GM23248 (cell line): ENCODE results near the gene CYTH4. TPM values are rescaled to one million over a fixed set of nuclear protein-coding genes. Genes with fewer than 3 reads are reported as not detected.

Experiments
- DNase-seq: peaks from one replicate; pipeline ENCODE4 v3.0.0-alpha.2; 2015
- H2AFZ ChIP-seq: fragments of 200-600 bp; sonication (generic); 2 replicates; pipeline ENCODE4 v1.6.1; 2016; ENCODE audit warnings: antibody characterized with exemption
- H3F3A ChIP-seq: fragments of 200-600 bp; sonication (generic); 2 replicates; pipeline ENCODE4 v1.6.1; 2016; ENCODE audit warnings: mild to moderate bottlenecking, antibody characterized with exemption, mixed run types; ENCODE audit not compliant: insufficient read depth
- H3K27ac ChIP-seq: fragments of 200-600 bp; sonication (generic); 2 replicates; pipeline ENCODE4 v1.5.1; 2016; ENCODE audit warnings: mild to moderate bottlenecking
- H3K27me3 ChIP-seq: fragments of 200-600 bp; sonication (generic); replicated peaks from 2 replicates; pipeline ENCODE4 v1.6.1; 2016; ENCODE audit warnings: mild to moderate bottlenecking; ENCODE audit not compliant: insufficient read depth
- H3K36me3 ChIP-seq: fragments of 200-600 bp; sonication (generic); 2 replicates; pipeline ENCODE4 v1.6.1; 2016; ENCODE audit warnings: low read depth, mild to moderate bottlenecking
- H3K4me1 ChIP-seq: fragments of 200-600 bp; sonication (generic); 2 replicates; pipeline ENCODE4 v1.6.1; 2016; ENCODE audit warnings: mild to moderate bottlenecking; ENCODE audit not compliant: insufficient read depth
- H3K4me2 ChIP-seq: fragments of 200-600 bp; sonication (generic); one replicate; pipeline ENCODE4 v1.6.1; 2016; ENCODE audit warnings: mild to moderate bottlenecking; ENCODE audit not compliant: unreplicated experiment
- H3K4me3 ChIP-seq: fragments of 200-600 bp; sonication (generic); 2 replicates; pipeline ENCODE4 v1.5.1; 2016; ENCODE audit warnings: mild to moderate bottlenecking
- H3K79me2 ChIP-seq: fragments of 200-600 bp; sonication (generic); 2 replicates; pipeline ENCODE4 v1.6.1; 2016; ENCODE audit warnings: mild to moderate bottlenecking; ENCODE audit not compliant: insufficient read depth
- H3K9ac ChIP-seq: fragments of 200-600 bp; sonication (generic); 2 replicates; pipeline ENCODE4 v1.6.1; 2016; ENCODE audit warnings: mild to moderate bottlenecking
- H3K9me2 ChIP-seq: fragments of 200-600 bp; sonication (generic); 2 replicates; pipeline ENCODE4 v1.6.1; 2016; ENCODE audit warnings: mixed run types, mild to moderate bottlenecking, moderate library complexity; ENCODE audit not compliant: insufficient read depth
- H3K9me3 ChIP-seq: fragments of 200-600 bp; sonication (generic); one replicate; pipeline ENCODE4 v1.6.1; 2017; ENCODE audit warnings: low read depth
- H4K20me1 ChIP-seq: fragments of 200-600 bp; sonication (generic); 2 replicates; pipeline ENCODE4 v1.6.0; 2016; ENCODE audit not compliant: insufficient read depth
- EZH2 ChIP-seq: fragments of 200-600 bp; sonication (generic); IDR thresholded peaks from 2 replicates; pipeline ENCODE4 v1.6.1; 2018; ENCODE audit warnings: antibody characterized with exemption, mild to moderate bottlenecking; ENCODE audit not compliant: insufficient read depth, poor library complexity, severe bottlenecking
- EZH2phosphoT487 ChIP-seq: fragments of 200-600 bp; sonication (generic); IDR thresholded peaks from 2 replicates; pipeline ENCODE4 v1.6.1; 2018; ENCODE audit warnings: antibody characterized with exemption, moderate library complexity, mild to moderate bottlenecking, low read depth; ENCODE audit not compliant: insufficient read depth
- WGBS, 2 experiments: methylation state at CpG; one replicate each; pipeline ENCODE4 v1.1.6; 2015 to 2017; ENCODE audit warnings: low lambda C conversion rate in 2 of 2, low coverage in 1 of 2; ENCODE audit errors: missing lambda C conversion rate in 2 of 2; 5-methylcytosine and 5-hydroxymethylcytosine counted together
- in situ Hi-C: fragments of 300-500 bp; cut with MboI; formaldehyde crosslinking; loops from 2 replicates; pipeline ENCODE4 v1.15.0; 2020
- polyA plus RNA-seq: library from polyadenylated mRNA; unstranded; fragments of >200 nt; fragmentation: Nextera tagmentation; extraction: Ambion mirVana; gene quantifications from 2 replicates; pipeline ENCODE4 v1.2.1, GENCODE V29; 2016
- total RNA-seq: library from RNA; depleted of rRNA; stranded (reverse); fragments of >200 nt; shearing (Covaris generic); gene quantifications from 2 replicates; pipeline ENCODE4 v1.2.3, GENCODE V29; 2014

CYTH4 gene
- total and polyA plus RNA-seq, 2 experiments from 2014 or later: not detected

DNA sequence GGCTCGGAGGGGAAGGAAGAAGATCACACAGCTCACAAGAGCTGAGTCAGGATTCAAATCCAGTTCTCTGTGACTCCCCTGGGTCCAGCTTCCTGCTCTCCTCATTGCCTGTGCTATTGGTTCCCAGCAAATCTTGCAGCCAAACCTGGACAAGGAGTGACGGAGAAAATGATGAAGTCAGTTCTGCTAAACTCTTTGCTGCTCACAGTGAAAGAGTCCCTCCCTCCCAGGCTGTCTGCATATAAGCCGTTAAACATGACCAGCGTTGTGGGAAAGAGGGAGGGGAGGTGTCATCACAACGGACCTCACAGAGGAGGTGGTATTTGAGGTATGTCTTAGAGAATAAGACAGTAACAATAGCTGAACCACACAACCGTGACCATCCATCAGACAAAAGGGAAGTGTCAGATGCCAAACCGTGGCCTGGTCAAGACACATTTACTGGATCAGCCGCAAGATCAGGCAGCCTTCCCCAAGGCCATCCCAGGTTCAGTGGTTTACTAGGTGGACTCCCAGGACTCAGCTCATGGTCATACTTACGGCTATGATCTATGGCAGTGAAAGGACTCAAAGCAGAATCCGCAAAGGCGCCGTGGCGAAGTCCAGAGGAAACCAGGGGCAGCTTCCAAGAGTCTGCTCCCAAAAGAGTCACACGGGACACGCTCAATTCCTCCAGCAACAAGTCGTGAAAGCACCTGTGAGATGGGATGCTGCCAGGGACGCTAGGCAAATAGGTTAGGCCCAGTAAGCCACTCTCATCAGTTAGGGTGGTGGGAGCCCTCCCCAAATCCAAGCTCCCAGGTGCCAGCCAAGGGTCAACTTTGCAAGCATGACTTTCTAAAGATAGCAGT, 2.8 kb upstream of the CYTH4 start:
- Histone ChIP-seq H3K9me3 (no peaks in the 10 kb centered on the region), H2AFZ (no peak overlapping the region), H4K20me1 (no peaks in the 10 kb centered on the region), H3K9me2 (no peaks in the 10 kb centered on the region), H3K4me1 (no peaks in the 10 kb centered on the region), H3K27me3 (no peaks in the 10 kb centered on the region), H3K4me2 (no peak overlapping the region), H3K4me3 (no peak overlapping the region), H3K79me2 (no peaks in the 10 kb centered on the region), H3F3A (no peaks in the 10 kb centered on the region), H3K9ac (no peak overlapping the region), H3K27ac (no peak overlapping the region), H3K36me3 (no peaks in the 10 kb centered on the region)
- TF ChIP-seq EZH2phosphoT487 (no peak), EZH2 (no peak)
- in situ Hi-C loops: no loop called here
- no peak for DNase-seq
- 72 to 77% methylated on average over 17 of the region's 17 CpGs for WGBS, 2 experiments

DNA sequence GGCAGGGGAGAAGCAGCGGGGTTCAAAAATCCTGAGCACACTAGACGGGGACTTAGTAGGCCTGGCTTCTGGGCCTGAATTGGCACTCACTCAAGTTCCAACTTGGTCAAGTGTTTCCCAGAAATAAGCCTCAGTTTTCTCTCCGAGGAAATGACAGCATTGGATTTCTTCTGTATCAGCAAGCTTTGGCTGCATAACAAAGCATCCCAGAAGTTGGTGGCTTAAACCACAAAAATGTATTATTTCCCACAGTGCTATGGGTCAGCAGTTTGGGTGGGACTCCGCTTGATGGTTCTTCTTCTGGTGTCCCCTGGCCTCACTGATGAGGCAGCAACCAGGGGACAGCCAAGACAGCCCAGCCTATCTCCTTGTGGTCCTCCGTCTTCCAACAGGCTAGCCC, 1.6 kb upstream of the CYTH4 start:
- Histone ChIP-seq H3K4me1 (no peaks in the 10 kb centered on the region), H3K4me2 (no peak overlapping the region), H2AFZ (no peak overlapping the region), H3K4me3 (no peak overlapping the region), H4K20me1 (no peaks in the 10 kb centered on the region), H3K27ac (no peak overlapping the region), H3K9me3 (no peaks in the 10 kb centered on the region), H3F3A (no peaks in the 10 kb centered on the region), H3K27me3 (no peaks in the 10 kb centered on the region), H3K9ac (no peak overlapping the region), H3K79me2 (no peaks in the 10 kb centered on the region), H3K9me2 (no peaks in the 10 kb centered on the region), H3K36me3 (no peaks in the 10 kb centered on the region)
- no peak for DNase-seq
- no peak for TF ChIP-seq EZH2phosphoT487
- no peak for TF ChIP-seq EZH2
- in situ Hi-C loops: no loop called here
- 83 to 89% methylated on average over 5 of the region's 5 CpGs for WGBS, 2 experiments

DNA sequence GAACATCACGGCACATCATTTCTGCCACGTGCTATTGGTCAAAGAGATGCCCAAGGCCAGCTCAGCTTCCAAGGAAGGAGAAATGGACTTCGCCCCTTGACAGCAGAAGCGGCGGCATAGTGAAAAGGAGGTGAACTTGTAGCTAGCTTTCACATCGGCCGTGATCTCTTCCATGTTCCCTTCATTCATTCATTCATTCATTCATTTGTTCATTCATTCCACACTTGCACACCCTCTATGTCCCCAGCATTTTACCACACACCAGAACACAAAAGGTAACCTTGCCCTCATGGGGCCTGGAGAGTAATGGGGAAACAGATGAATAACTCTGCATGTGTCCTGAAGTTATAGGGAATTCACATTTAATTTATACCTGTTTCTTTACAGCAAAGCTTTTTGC, 1.1 kb upstream of the CYTH4 start:
- TF ChIP-seq EZH2 (no peak), EZH2phosphoT487 (no peak)
- WGBS, 2 experiments: 65 to 70% methylated on average over 7 of the region's 7 CpGs
- in situ Hi-C loops: no loop called here

DNA sequence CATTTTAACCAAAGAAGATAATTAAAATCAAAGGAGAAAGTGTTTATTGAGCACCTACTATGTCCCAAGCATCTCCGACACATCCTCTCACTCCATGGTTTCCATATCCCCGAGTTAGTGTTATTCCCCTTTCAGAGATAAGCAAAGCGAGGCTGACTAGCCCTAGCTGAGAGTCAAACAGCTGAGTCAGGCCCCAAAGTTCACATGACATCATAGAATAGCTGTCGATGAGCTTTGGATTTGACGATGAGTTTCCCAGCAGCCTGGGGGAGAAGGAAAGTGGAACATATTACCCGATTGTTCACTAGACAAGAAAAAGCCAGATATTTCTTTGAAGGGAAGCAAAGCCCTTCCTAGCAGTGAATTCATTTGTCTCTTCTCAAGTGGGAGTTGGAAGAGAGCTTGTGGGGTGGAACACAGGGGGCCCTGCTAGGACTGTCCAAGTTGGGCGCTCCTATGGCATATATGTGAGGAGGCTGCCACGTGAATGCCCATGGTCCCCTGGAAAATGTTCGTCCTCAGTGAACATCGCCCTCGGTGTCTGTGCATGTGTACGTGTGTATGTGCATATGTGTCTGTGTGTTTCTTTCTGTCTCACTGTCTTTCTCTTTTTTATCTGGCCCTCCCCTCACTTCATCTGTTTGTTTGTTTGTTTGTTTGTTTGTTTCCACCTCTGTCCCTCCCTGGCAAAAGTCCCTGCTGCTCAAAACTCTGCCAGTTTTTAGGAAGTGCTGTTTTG, 493 bp upstream of the CYTH4 start:
- H2AFZ ChIP-seq: no peak overlapping the region
- in situ Hi-C loops: no loop called here
- WGBS, 2 experiments: 71 to 75% methylated on average over 12 of the region's 12 CpGs

More for the DNA sequence above, 1.1 kb upstream of the CYTH4 start:
- Histone ChIP-seq H3K9me3 (no peaks in the 10 kb centered on the region), H4K20me1 (no peaks in the 10 kb centered on the region), H3K36me3 (no peaks in the 10 kb centered on the region), H3K4me2 (no peak overlapping the region), H2AFZ (no peak overlapping the region), H3F3A (no peaks in the 10 kb centered on the region), H3K27me3 (no peaks in the 10 kb centered on the region), H3K9me2 (no peaks in the 10 kb centered on the region), H3K4me3 (no peak overlapping the region), H3K27ac (no peak overlapping the region), H3K9ac (no peak overlapping the region), H3K4me1 (no peaks in the 10 kb centered on the region), H3K79me2 (no peaks in the 10 kb centered on the region)
- no peak for DNase-seq

More for the DNA sequence above, 493 bp upstream of the CYTH4 start:
- Histone ChIP-seq H3K9me3 (no peaks in the 10 kb centered on the region), H3K79me2 (no peaks in the 10 kb centered on the region), H3K9me2 (no peaks in the 10 kb centered on the region), H3F3A (no peaks in the 10 kb centered on the region), H3K27me3 (no peaks in the 10 kb centered on the region), H3K36me3 (no peaks in the 10 kb centered on the region), H3K27ac (no peak overlapping the region), H3K4me3 (no peak overlapping the region), H3K4me1 (no peaks in the 10 kb centered on the region), H3K9ac (no peak overlapping the region), H3K4me2 (no peak overlapping the region), H4K20me1 (no peaks in the 10 kb centered on the region)
- peak; percentile 37 for DNase-seq
- TF ChIP-seq EZH2phosphoT487: no peak
- TF ChIP-seq EZH2: no peak
